Measurements from ENCODE around the gene PTH1R. TPM values are rescaled to one million over a fixed set of nuclear protein-coding genes. Genes with fewer than 3 reads are reported as not detected.

The PTH1R gene
- total and polyA plus RNA-seq, 2 experiments from 2014 or later: 0.60 to 1.3 TPM

DNA sequence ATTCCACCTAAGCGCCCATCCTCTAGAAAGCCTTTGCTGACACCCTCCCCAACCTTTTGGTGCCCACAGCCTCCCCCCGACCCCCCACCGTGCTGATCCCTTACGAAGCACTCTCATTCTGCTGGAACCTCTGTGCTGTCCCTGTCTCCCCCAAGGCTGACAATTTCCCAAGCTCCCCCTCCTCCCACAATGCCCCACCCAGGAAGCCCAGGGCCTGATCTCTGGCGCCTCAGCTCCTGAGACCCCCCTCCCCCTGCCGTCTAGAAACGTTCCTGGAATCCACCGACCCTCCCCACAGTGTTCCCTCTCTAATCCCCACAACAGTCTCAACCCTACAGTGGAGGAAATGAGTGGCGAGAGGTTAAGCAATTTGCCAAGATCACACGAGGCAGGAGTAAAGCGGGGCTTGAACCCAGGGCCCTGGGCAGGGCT, 32.6 kb upstream of the PTH1R start:
- Histone ChIP-seq H3K4me2 (ENCODE audit: unreplicated experiment) (peak overlapping the region; percentile 56), H3K27ac (no peak overlapping the region; the same call in 1 of the 2 replicates), H4K20me1 (ENCODE audit: insufficient read depth) (no peaks in the 10 kb centered on the region), H2AFZ (peak overlapping the region; percentile 81), H3K27me3 (replicated peaks; ENCODE audit: insufficient read depth) (no peaks in the 10 kb centered on the region), H3K4me3 (peak overlapping the region; percentile 67), H3K9me3 (ENCODE audit: low read depth) (peaks cover 4% of the 10 kb centered on the region), H3K9me2 (ENCODE audit: insufficient read depth) (no peaks in the 10 kb centered on the region), H3F3A (ENCODE audit: insufficient read depth) (no peaks in the 10 kb centered on the region; the same call in 1 of the 2 replicates), H3K79me2 (ENCODE audit: insufficient read depth) (no peaks in the 10 kb centered on the region), H3K4me1 (ENCODE audit: insufficient read depth) (no peaks in the 10 kb centered on the region; the same call in 1 of the 2 replicates), H3K36me3 (ENCODE audit: low read depth) (no peaks in the 10 kb centered on the region), H3K9ac (peak overlapping the region; percentile 80)
- in situ Hi-C loops (cut with MboI): no loop called here
- no peak for TF ChIP-seq EZH2phosphoT487 (IDR thresholded peaks at IDR 0.05; ENCODE audit: insufficient read depth, low read depth)
- no peak for TF ChIP-seq EZH2 (IDR thresholded peaks at IDR 0.05; ENCODE audit: insufficient read depth, poor library complexity, severe bottlenecking)
- no peak for DNase-seq
- 3 to 6% methylated on average over 9 to 11 of the region's 11 CpGs for WGBS, 2 experiments (ENCODE audit: low coverage in 1 of 2, low lambda C conversion rate in 2 of 2, missing lambda C conversion rate in 2 of 2)

DNA sequence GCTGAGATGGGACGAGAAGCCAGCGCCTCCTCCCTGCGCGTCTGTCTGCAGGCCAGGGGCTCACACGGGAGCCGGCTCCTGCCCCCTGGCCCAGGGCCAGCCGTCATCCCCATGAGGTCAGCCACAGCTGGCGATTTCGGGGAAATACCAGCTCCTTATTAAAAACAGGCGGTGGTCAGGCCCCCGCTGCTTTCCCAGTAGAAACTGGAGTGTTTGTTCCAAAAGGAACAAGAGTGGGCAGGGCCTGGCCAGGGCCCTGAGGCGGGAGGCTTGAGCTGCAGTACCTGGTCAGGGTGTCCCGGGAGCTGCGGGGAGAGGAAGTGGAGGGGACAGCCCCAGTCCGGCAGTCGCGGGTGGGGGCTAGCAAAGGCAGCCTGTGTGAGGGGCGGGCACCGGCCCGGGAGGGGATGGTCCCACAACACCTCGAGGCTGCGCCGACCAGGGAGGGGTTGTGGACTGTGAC, 32.1 kb upstream of the PTH1R start:
- peak; percentile 91 for DNase-seq
- Histone ChIP-seq H2AFZ (peak overlapping the region; percentile 81), H3K4me1 (ENCODE audit: insufficient read depth) (no peaks in the 10 kb centered on the region; the same call in 1 of the 2 replicates), H3K36me3 (ENCODE audit: low read depth) (no peaks in the 10 kb centered on the region), H3K9me2 (ENCODE audit: insufficient read depth) (no peaks in the 10 kb centered on the region), H3K27ac (peak overlapping the region; percentile 27), H3F3A (ENCODE audit: insufficient read depth) (no peaks in the 10 kb centered on the region; the same call in 1 of the 2 replicates), H4K20me1 (ENCODE audit: insufficient read depth) (no peaks in the 10 kb centered on the region), H3K4me3 (peak overlapping the region; percentile 67), H3K27me3 (replicated peaks; ENCODE audit: insufficient read depth) (no peaks in the 10 kb centered on the region), H3K9ac (peak overlapping the region; percentile 80), H3K4me2 (ENCODE audit: unreplicated experiment) (peak overlapping the region; percentile 56), H3K9me3 (ENCODE audit: low read depth) (peaks cover 4% of the 10 kb centered on the region), H3K79me2 (ENCODE audit: insufficient read depth) (no peaks in the 10 kb centered on the region)
- 1 to 2% methylated on average over 19 to 23 of the region's 23 CpGs for WGBS, 2 experiments (ENCODE audit: low coverage in 1 of 2, low lambda C conversion rate in 2 of 2, missing lambda C conversion rate in 2 of 2)
- in situ Hi-C loops (cut with MboI): no loop called here
- no peak for TF ChIP-seq EZH2 (IDR thresholded peaks at IDR 0.05; ENCODE audit: insufficient read depth, poor library complexity, severe bottlenecking)
- no peak for TF ChIP-seq EZH2phosphoT487 (IDR thresholded peaks at IDR 0.05; ENCODE audit: insufficient read depth, low read depth)

DNA sequence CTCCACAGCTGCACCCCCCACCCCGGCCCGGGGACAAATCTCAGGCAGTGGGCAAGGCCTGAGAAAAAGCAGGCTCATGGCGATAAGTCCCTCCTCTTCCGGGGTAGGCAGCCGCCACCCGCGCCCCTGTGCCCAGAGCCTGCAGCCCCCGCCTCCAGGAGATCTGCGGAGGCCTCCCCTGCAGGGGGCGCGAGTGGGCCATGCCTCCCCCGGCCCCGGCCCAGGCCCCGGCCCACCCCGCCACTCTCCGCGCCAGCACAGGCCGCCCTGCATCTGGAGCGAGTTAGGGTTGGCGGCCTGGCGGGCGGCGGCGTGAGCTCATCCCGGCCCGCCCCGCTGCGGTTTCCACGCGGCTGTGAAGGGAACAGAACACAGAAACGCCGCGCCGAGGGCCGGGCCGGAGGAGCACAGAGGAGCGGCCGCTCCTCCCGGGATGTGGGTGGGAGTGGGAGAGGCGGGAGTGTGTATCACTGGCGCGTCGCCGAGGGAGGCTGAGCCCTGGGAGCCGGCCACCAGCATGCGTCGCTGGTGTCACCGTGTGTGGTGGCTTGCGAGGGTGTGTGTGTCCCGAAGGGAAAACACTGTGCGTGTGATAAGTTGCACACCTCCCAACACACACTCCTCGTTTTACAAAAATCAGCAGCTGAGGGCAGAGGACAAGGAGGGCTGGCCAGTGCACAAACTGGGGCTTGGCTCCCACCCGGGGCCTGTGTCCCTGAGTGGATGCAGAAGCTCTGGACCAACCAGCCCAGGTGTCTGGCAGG, 31.5 kb upstream of the PTH1R start:
- Histone ChIP-seq H3K79me2 (ENCODE audit: insufficient read depth) (no peaks in the 10 kb centered on the region), H3K4me1 (ENCODE audit: insufficient read depth) (no peaks in the 10 kb centered on the region; the same call in 1 of the 2 replicates), H3F3A (ENCODE audit: insufficient read depth) (no peaks in the 10 kb centered on the region; the same call in 1 of the 2 replicates), H3K36me3 (ENCODE audit: low read depth) (no peaks in the 10 kb centered on the region), H2AFZ (peak overlapping the region; percentile 81), H3K4me2 (ENCODE audit: unreplicated experiment) (peak overlapping the region; percentile 56), H3K4me3 (peak overlapping the region; percentile 67), H3K9me2 (ENCODE audit: insufficient read depth) (no peaks in the 10 kb centered on the region), H3K27ac (peak overlapping the region; percentile 27), H4K20me1 (ENCODE audit: insufficient read depth) (no peaks in the 10 kb centered on the region), H3K9me3 (ENCODE audit: low read depth) (peaks cover 4% of the 10 kb centered on the region), H3K27me3 (replicated peaks; ENCODE audit: insufficient read depth) (no peaks in the 10 kb centered on the region), H3K9ac (peak overlapping the region; percentile 80)
- DNase-seq: peak; percentile 95
- in situ Hi-C loops (cut with MboI): no loop called here
- TF ChIP-seq EZH2phosphoT487 (IDR thresholded peaks at IDR 0.05; ENCODE audit: insufficient read depth, low read depth): no peak
- no peak for TF ChIP-seq EZH2 (IDR thresholded peaks at IDR 0.05; ENCODE audit: insufficient read depth, poor library complexity, severe bottlenecking)
- 0 to 1% methylated on average over 32 to 45 of the region's 53 CpGs for WGBS, 2 experiments (ENCODE audit: low coverage in 1 of 2, low lambda C conversion rate in 2 of 2, missing lambda C conversion rate in 2 of 2)

DNA sequence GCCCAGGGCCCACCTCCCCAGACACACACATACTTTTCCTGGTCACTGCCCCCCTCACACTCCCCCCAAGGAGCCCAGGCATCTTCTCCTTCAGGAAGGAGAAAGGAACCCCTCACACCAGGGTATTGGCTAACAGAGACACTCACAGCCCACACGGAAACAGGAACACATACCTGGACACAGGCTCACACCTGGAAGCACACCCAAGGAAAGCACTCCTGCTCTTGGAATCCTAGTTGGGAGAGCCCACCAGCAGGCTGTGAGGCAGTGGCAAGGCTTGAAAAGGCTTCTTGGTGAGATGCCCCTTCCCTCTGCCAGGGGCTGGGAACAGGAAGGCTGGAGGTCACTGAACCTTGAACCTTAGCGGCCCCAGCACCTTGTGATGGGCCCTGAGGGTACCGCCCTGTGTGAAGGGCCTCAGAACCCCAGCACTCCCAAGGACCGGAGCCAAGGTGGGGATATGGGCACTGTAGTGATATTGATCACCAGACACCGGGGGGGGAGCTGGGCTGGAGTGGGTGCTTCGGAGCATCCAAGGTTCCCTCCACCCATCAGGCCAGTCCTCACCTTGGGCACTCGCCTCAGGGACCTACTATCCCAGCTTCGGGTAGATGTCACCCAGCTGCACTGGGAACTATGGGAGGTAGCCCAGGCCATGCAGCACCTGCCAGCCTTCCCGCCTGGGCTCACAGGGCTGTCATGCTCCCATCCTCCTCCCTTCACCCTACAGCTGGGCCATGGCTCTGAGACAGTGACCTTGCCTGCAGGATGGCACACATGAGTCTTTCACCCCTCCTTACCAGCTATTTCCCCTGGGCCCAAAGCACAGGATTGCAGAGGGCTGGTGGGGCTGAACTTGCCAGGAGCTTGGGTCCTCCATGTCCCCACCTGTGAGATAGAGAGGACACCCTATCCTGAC, 30.6 kb upstream of the PTH1R start:
- Histone ChIP-seq H3K4me1 (ENCODE audit: insufficient read depth) (no peaks in the 10 kb centered on the region; the same call in 1 of the 2 replicates), H3K9me3 (ENCODE audit: low read depth) (peaks cover 4% of the 10 kb centered on the region), H3K27me3 (replicated peaks; ENCODE audit: insufficient read depth) (no peaks in the 10 kb centered on the region), H3F3A (ENCODE audit: insufficient read depth) (no peaks in the 10 kb centered on the region; the same call in 1 of the 2 replicates), H3K27ac (no peak overlapping the region), H4K20me1 (ENCODE audit: insufficient read depth) (no peaks in the 10 kb centered on the region), H3K36me3 (ENCODE audit: low read depth) (no peaks in the 10 kb centered on the region), H2AFZ (peak overlapping the region; percentile 81), H3K4me2 (ENCODE audit: unreplicated experiment) (peak overlapping the region; percentile 56), H3K9me2 (ENCODE audit: insufficient read depth) (no peaks in the 10 kb centered on the region), H3K79me2 (ENCODE audit: insufficient read depth) (no peaks in the 10 kb centered on the region), H3K4me3 (peak overlapping the region; percentile 67), H3K9ac (peak overlapping the region; percentile 80)
- 86 to 91% methylated on average over 8 to 9 of the region's 9 CpGs for WGBS, 2 experiments (ENCODE audit: low coverage in 1 of 2, low lambda C conversion rate in 2 of 2, missing lambda C conversion rate in 2 of 2)
- in situ Hi-C loops (cut with MboI): no loop called here
- no peak for DNase-seq
- TF ChIP-seq EZH2phosphoT487 (IDR thresholded peaks at IDR 0.05; ENCODE audit: insufficient read depth, low read depth): no peak
- no peak for TF ChIP-seq EZH2 (IDR thresholded peaks at IDR 0.05; ENCODE audit: insufficient read depth, poor library complexity, severe bottlenecking)
